K562 (cell line): ENCODE data around the gene NONO. TPM values are rescaled to one million over a fixed set of nuclear protein-coding genes. Genes with fewer than 3 reads are reported as not detected.

Experiments
- ATAC-seq: fragments of 200-7000 bp; cut with Tn5 transposase; 3 replicates; pipeline ENCODE4 v1.9.1; 2020; ENCODE audit warnings: moderate library complexity
- BruUV-seq: library from RNA; stranded (reverse); fragments of 400-500 nt; replicated peaks from 2 replicates; lab custom pipeline; 2021; lab: Mats Ljungman, UMichigan
- CTCF ChIA-PET: fragments of 300-600 bp; formaldehyde crosslinking; extraction: SDS; loops from one replicate; lab custom pipeline; 2021; ENCODE audit warnings: low intra/inter-chr PET ratio; lab: Yijun Ruan, JAX
- POLR2A ChIA-PET: fragments of 300-600, 350-650 bp; sonication (Branson Sonifier 250); formaldehyde crosslinking; extraction: SDS; loops from one replicate; lab custom pipeline; 2021; ENCODE audit warnings: antibody characterized with exemption, inconsistent platforms; lab: Yijun Ruan, JAX
- DNase-seq, 4 experiments: peaks; one replicate each; pipeline versions ENCODE4 v3.0.0 to v3.0.0-alpha.2; 2011 to 2018; ENCODE audit warnings: low spot score in 3 of 4, mixed read lengths in 3 of 4; ENCODE audit errors: extremely low read depth in 1 of 4
- FAIRE-seq: peaks from 2 replicates; lab custom pipeline; 2011; peaks lifted over from hg19 to GRCh38; lab: Jason Lieb, UNC
- H2AFZ ChIP-seq: 2 replicates; pipeline ENCODE4 v1.6.0; 2011; ENCODE audit warnings: low read depth, low read length, control low read depth, inconsistent platforms
- H3K27ac ChIP-seq: fragments of 200-600 bp; 3 replicates; pipeline ENCODE4 v1.8.0; 2011; ENCODE audit warnings: low read depth, mild to moderate bottlenecking, control low read depth, inconsistent platforms, low read length, moderate library complexity, mixed read lengths; ENCODE audit errors: extremely low read depth
- H3K27me3 ChIP-seq, 2 experiments: fragments of 300-600 bp in 1 of 2; 2 replicates in 1 of 2; 3 replicates in 1 of 2; pipeline versions ENCODE4 v1.6.0 to v1.8.0; 2011; ENCODE audit warnings: inconsistent platforms in 2 of 2, low read length in 2 of 2, mild to moderate bottlenecking in 1 of 2, mixed read lengths in 1 of 2, moderate library complexity in 1 of 2; ENCODE audit not compliant: control insufficient read depth in 2 of 2, insufficient read depth in 2 of 2
- H3K36me3 ChIP-seq: fragments of 300-600 bp; 3 replicates; pipeline ENCODE4 v1.8.0; 2011; ENCODE audit warnings: mild to moderate bottlenecking, low read length, inconsistent platforms; ENCODE audit not compliant: control insufficient read depth, insufficient read depth
- H3K4me1 ChIP-seq, 2 experiments: fragments of 200-600 bp in 1 of 2; replicated peaks in 1 of 2; 2 replicates in 1 of 2; 3 replicates in 1 of 2; pipeline versions ENCODE4 v1.5.1 to v1.8.0; 2011; ENCODE audit warnings: inconsistent platforms in 2 of 2, low read length in 2 of 2, mild to moderate bottlenecking in 1 of 2, mixed read lengths in 1 of 2, moderate library complexity in 1 of 2; ENCODE audit not compliant: control insufficient read depth in 2 of 2, insufficient read depth in 2 of 2
- H3K4me2 ChIP-seq: 2 replicates; pipeline ENCODE4 v1.6.1; 2011; ENCODE audit warnings: low read length, control low read depth, inconsistent platforms, mixed read lengths; ENCODE audit not compliant: insufficient read depth
- H3K4me3 ChIP-seq: fragments of 200-600 bp; sonication (generic), shearing (Covaris generic); 2 replicates; pipeline ENCODE4 v1.5.1; 2016; ENCODE audit warnings: control low read depth, inconsistent platforms
- H3K79me2 ChIP-seq: fragments of 200-600 bp; 3 replicates; pipeline ENCODE4 v1.8.0; 2011; ENCODE audit warnings: low read length, inconsistent platforms; ENCODE audit not compliant: control insufficient read depth, insufficient read depth
- H3K9ac ChIP-seq, 2 experiments: 2 replicates each; pipeline versions ENCODE4 v1.6.0 to v1.6.1; 2011; ENCODE audit warnings: low read depth in 2 of 2, low read length in 2 of 2, control low read depth in 1 of 2, inconsistent platforms in 1 of 2, mild to moderate bottlenecking in 1 of 2, mixed read lengths in 1 of 2; ENCODE audit not compliant: insufficient read depth in 1 of 2
- H3K9me1 ChIP-seq: one replicate; pipeline ENCODE4 v1.6.0; 2011; ENCODE audit warnings: inconsistent platforms, mild to moderate bottlenecking, low read length, moderate library complexity; ENCODE audit not compliant: control insufficient read depth, insufficient read depth
- H3K9me3 ChIP-seq: replicated peaks from 2 replicates; pipeline ENCODE4 v1.5.1; 2011; ENCODE audit warnings: low read depth, low read length, inconsistent platforms; ENCODE audit not compliant: control insufficient read depth, insufficient read depth
- H4K20me1 ChIP-seq: replicated peaks from 2 replicates; pipeline ENCODE4 v1.6.1; 2011; ENCODE audit warnings: low read length, inconsistent platforms, mixed read lengths; ENCODE audit not compliant: control insufficient read depth, insufficient read depth
- ASH1L ChIP-seq: fragments of 450-650 bp; IDR thresholded peaks from 2 replicates; pipeline ENCODE4 v1.6.1; 2018; ENCODE audit warnings: borderline replicate concordance, mild to moderate bottlenecking, low read depth; ENCODE audit not compliant: partially characterized antibody
- ATF7 ChIP-seq: fragments of 450-650 bp; IDR thresholded peaks from 2 replicates; pipeline ENCODE4 v1.7.1; 2014; ENCODE audit warnings: mild to moderate bottlenecking, moderate library complexity
- FOXA3 ChIP-seq, 2 experiments: fragments of 450-650 bp in 1 of 2; sonication (generic) in 1 of 2; formaldehyde crosslinking; IDR thresholded peaks in 1 of 2; conservative IDR thresholded peaks in 1 of 2; 2 replicates each; pipeline versions ENCODE4 v1.4.0 to v1.8.0; 2020 to 2022; ENCODE audit warnings: mild to moderate bottlenecking in 2 of 2, missing genetic modification reagents in 1 of 2
- HNRNPUL1 ChIP-seq: fragments of 200-400 bp; formaldehyde crosslinking; IDR thresholded peaks from 2 replicates; pipeline ENCODE4 v1.6.1; 2017; ENCODE audit warnings: low read length
- JUND ChIP-seq, 2 experiments: IDR thresholded peaks; 2 replicates in 1 of 2; 3 replicates in 1 of 2; pipeline ENCODE4 v1.6.1; 2011; ENCODE audit warnings: borderline replicate concordance in 2 of 2, low read depth in 2 of 2, low read length in 2 of 2, improper control_type of control experiment in 1 of 2, missing biosample characterization in 1 of 2, missing genetic modification characterization in 1 of 2, missing genetic modification reagents in 1 of 2
- MCM3 ChIP-seq: fragments of 450-650 bp; IDR thresholded peaks from 2 replicates; pipeline ENCODE4 v1.6.1; 2016
- NFYB ChIP-seq: IDR thresholded peaks from 2 replicates; pipeline ENCODE4 v1.6.1; 2011; ENCODE audit warnings: mild to moderate bottlenecking, moderate library complexity; ENCODE audit not compliant: insufficient read length; ENCODE audit errors: extremely low read depth
- RFX5 ChIP-seq: IDR thresholded peaks from 2 replicates; pipeline ENCODE4 v1.6.1; 2011; ENCODE audit warnings: low read depth, mild to moderate bottlenecking, improper control_type of control experiment, low read length
- TAF1 ChIP-seq: IDR thresholded peaks from 2 replicates; pipeline ENCODE4 v1.6.1; 2011; ENCODE audit warnings: mild to moderate bottlenecking, low read length, moderate library complexity; ENCODE audit not compliant: insufficient read depth, control insufficient read depth, severe bottlenecking; ENCODE audit errors: extremely low read depth
- TAF7 ChIP-seq: fragments of 450-650 bp; IDR thresholded peaks from 2 replicates; pipeline ENCODE4 v1.6.1; 2016; ENCODE audit warnings: missing genetic modification characterization, missing compliant biosample characterization
- WGBS: fragments of 100-300 bp; shearing (Covaris generic); methylation state at CpG from one replicate; pipeline ENCODE4 v1.1.6; 2016; ENCODE audit warnings: low coverage, mixed read lengths; ENCODE audit not compliant: insufficient coverage; ENCODE audit errors: missing lambda C conversion rate; 5-methylcytosine and 5-hydroxymethylcytosine counted together
- in situ Hi-C: fragments of 300-500 bp; cut with MboI; formaldehyde crosslinking; loops from 4 replicates; pipeline ENCODE4 v1.15.0; 2018; ENCODE audit warnings: inconsistent platforms, mixed read lengths
- intact Hi-C: fragments of 100-400 bp; cut with micrococcal nuclease; formaldehyde crosslinking; loops from 2 replicates; pipeline ENCODE4 v1.14.2; 2022
- polyA plus RNA-seq, 8 experiments: library from polyadenylated mRNA; depleted of rRNA in 4 of 8; stranded (reverse) in 5 of 8; unstranded in 3 of 8; fragments of >200 nt; fragmentation: Nextera tagmentation in 2 of 8; fragmentation: Illumina TruSeq in 1 of 8; extraction: Ambion mirVana in 2 of 8; extraction: Trizol in 1 of 8; gene quantifications; 2 replicates each; pipeline versions ENCODE4 v1.2.1 to v1.2.3, GENCODE V29; 2011 to 2014; ENCODE audit warnings: inconsistent platforms in 1 of 8, missing spikeins in 1 of 8
- total RNA-seq, 7 experiments: library from RNA; depleted of rRNA in 6 of 7; stranded (reverse); fragments of >200 nt in 6 of 7; fragmentation: Illumina TruSeq in 2 of 7; extraction: Trizol in 2 of 7; gene quantifications; 2 replicates each; pipeline versions ENCODE4 v1.2.1 to v1.2.3, GENCODE V29; 2011 to 2021; ENCODE audit warnings: low replicate concordance in 1 of 7
- TF ChIP-seq, protein P1 (sequence below): IDR thresholded peaks from 2 replicates; pipeline ENCODE4 v1.6.1; 2011; ENCODE audit warnings: borderline replicate concordance, low read depth, mild to moderate bottlenecking, moderate library complexity, low read length; ENCODE audit not compliant: insufficient read depth, poor library complexity, severe bottlenecking
- TF ChIP-seq, protein P2 (sequence below): IDR thresholded peaks from 2 replicates; pipeline ENCODE4 v1.6.1; 2014; ENCODE audit warnings: antibody characterized with exemption
- TF ChIP-seq, protein P3 (sequence below): fragments of 450-650 bp; IDR thresholded peaks from 2 replicates; pipeline ENCODE4 v1.6.1; 2016; ENCODE audit warnings: antibody characterized with exemption
- TF ChIP-seq, protein P4 (sequence below): fragments of 450-650 bp; IDR thresholded peaks from 2 replicates; pipeline ENCODE4 v1.6.1; 2016; ENCODE audit warnings: mild to moderate bottlenecking

The NONO gene
- total and polyA plus RNA-seq, 9 of the 15 experiments (the other 6 are each of a cell fraction or from before 2014, with no cell fraction given), result 333 to 651 (median 451) TPM

DNA sequence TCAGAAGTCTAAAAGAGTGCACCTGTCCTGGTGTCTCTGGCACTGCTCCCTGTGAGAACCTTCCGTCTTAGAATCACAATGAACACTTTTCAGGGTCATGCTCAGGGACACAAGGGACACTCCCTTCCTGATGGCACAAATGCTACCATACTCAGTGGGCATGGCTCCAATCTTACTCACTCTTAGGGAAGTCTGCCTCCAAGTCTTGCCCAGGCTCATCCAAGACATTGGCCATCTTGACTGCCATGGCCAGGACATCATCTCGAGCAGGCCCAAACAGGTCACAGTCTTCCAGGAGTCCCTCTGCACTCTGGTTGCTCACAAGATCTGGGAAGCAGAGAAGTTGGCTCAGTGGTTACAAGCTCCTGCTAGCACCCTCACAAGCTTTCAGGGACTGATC, 38.3 kb upstream of the NONO start:
- H3K4me3 ChIP-seq, result no peak overlapping the region
- no peak for FAIRE-seq
- H3K9me3 ChIP-seq, result no peaks in the 10 kb centered on the region
- H2AFZ ChIP-seq, result no peak overlapping the region
- DNase-seq, result no peak
- no peaks in the 10 kb centered on the region for H4K20me1 ChIP-seq
- in situ Hi-C loops, result no loop called here
- H3K9ac ChIP-seq, result no peak overlapping the region
- no peaks in the 10 kb centered on the region for H3K27me3 ChIP-seq
- POLR2A ChIA-PET, result interaction anchor here (0.6 kb wide), 1 partner anchor 42 kb away, joined by 3 read pairs; no protein-coding TSS in a partner anchor
- no peaks in the 10 kb centered on the region for H3K79me2 ChIP-seq
- H3K36me3 ChIP-seq, result peaks cover 96% of the 10 kb centered on the region; the same call in 2 of the 3 replicates
- intact Hi-C loops, result no loop called here
- CTCF ChIA-PET, result no interaction called here
- BruUV-seq, result no TSS peak
- peaks cover 2% of the 10 kb centered on the region for H3K9me1 ChIP-seq
- H3K4me2 ChIP-seq, result no peak overlapping the region
- H3K4me1 ChIP-seq, result peaks cover 0 to 7% of the 10 kb centered on the region in 2 experiments; a peak in 2 of 5 replicates
- WGBS, result 65% methylated on average over 2 of the region's 2 CpGs
- ATAC-seq, result no peak
- H3K27ac ChIP-seq, result no peak overlapping the region
- TF ChIP-seq, protein P1, sequence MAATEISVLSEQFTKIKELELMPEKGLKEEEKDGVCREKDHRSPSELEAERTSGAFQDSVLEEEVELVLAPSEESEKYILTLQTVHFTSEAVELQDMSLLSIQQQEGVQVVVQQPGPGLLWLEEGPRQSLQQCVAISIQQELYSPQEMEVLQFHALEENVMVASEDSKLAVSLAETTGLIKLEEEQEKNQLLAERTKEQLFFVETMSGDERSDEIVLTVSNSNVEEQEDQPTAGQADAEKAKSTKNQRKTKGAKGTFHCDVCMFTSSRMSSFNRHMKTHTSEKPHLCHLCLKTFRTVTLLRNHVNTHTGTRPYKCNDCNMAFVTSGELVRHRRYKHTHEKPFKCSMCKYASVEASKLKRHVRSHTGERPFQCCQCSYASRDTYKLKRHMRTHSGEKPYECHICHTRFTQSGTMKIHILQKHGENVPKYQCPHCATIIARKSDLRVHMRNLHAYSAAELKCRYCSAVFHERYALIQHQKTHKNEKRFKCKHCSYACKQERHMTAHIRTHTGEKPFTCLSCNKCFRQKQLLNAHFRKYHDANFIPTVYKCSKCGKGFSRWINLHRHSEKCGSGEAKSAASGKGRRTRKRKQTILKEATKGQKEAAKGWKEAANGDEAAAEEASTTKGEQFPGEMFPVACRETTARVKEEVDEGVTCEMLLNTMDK, result no peak
- TF ChIP-seq RFX5 (no peak), MCM3 (no peak), TAF7 (tag) (no peak), JUND (IDR thresholded peaks at IDR 0.05; ENCODE audit: borderline replicate concordance, low read depth, low read length) (no peak), JUND (tag; IDR thresholded peaks at IDR 0.05; ENCODE audit: borderline replicate concordance, low read depth, low read length) (no peak), FOXA3 (CRISPR knock-in tag; conservative IDR thresholded peaks at IDR 0.05 in 1 of 2, IDR thresholded peaks at IDR 0.05 in 1 of 2) (no peak), ASH1L (no peak), TAF1 (no peak), HNRNPUL1 (no peak), NFYB (no peak), ATF7 (no peak)
- TF ChIP-seq, protein P2, sequence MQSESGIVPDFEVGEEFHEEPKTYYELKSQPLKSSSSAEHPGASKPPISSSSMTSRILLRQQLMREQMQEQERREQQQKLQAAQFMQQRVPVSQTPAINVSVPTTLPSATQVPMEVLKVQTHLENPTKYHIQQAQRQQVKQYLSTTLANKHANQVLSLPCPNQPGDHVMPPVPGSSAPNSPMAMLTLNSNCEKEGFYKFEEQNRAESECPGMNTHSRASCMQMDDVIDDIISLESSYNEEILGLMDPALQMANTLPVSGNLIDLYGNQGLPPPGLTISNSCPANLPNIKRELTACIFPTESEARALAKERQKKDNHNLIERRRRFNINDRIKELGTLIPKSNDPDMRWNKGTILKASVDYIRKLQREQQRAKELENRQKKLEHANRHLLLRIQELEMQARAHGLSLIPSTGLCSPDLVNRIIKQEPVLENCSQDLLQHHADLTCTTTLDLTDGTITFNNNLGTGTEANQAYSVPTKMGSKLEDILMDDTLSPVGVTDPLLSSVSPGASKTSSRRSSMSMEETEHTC, result no peak
- TF ChIP-seq, protein P3, sequence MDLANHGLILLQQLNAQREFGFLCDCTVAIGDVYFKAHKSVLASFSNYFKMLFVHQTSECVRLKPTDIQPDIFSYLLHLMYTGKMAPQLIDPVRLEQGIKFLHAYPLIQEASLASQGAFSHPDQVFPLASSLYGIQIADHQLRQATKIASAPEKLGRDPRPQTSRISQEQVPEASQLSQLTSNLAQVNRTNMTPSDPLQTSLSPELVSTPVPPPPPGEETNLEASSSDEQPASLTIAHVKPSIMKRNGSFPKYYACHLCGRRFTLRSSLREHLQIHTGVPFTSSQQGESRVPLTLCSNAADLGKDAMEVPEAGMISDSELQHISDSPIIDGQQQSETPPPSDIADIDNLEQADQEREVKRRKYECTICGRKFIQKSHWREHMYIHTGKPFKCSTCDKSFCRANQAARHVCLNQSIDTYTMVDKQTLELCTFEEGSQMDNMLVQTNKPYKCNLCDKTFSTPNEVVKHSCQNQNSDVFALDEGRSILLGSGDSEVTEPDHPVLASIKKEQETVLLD, result no peak
- TF ChIP-seq, protein P4, sequence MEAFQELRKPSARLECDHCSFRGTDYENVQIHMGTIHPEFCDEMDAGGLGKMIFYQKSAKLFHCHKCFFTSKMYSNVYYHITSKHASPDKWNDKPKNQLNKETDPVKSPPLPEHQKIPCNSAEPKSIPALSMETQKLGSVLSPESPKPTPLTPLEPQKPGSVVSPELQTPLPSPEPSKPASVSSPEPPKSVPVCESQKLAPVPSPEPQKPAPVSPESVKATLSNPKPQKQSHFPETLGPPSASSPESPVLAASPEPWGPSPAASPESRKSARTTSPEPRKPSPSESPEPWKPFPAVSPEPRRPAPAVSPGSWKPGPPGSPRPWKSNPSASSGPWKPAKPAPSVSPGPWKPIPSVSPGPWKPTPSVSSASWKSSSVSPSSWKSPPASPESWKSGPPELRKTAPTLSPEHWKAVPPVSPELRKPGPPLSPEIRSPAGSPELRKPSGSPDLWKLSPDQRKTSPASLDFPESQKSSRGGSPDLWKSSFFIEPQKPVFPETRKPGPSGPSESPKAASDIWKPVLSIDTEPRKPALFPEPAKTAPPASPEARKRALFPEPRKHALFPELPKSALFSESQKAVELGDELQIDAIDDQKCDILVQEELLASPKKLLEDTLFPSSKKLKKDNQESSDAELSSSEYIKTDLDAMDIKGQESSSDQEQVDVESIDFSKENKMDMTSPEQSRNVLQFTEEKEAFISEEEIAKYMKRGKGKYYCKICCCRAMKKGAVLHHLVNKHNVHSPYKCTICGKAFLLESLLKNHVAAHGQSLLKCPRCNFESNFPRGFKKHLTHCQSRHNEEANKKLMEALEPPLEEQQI, result no peak
